Measurements from ENCODE around the gene COX7C.

GRCh38 chr5:86644843-86645242, 27.1 kb downstream of the COX7C start:
- no peak for TF ChIP-seq POLR2AphosphoS5 (IDR thresholded peaks at IDR 0.05; ENCODE audit: borderline replicate concordance, low read depth, low read length)
- no peak for TF ChIP-seq EZH2 (IDR thresholded peaks at IDR 0.05)
